Trophoblast cell (in vitro differentiated cells and primary cell): ENCODE results near the gene SELPLG.

ENCODE experiments used
- DNase-seq, 2 donors: peaks; one replicate each; pipeline ENCODE4 v3.0.0-alpha.2; 2016
- H2AFZ ChIP-seq: 2 replicates; pipeline ENCODE4 v1.6.1; 2013; ENCODE audit warnings: low read length, moderate library complexity, mild to moderate bottlenecking; ENCODE audit not compliant: insufficient read depth, poor library complexity
- H2AK5ac ChIP-seq: 2 replicates; pipeline ENCODE4 v1.6.1; 2013; ENCODE audit warnings: mild to moderate bottlenecking, low read length
- H2BK120ac ChIP-seq: 2 replicates; pipeline ENCODE4 v1.6.1; 2013; ENCODE audit warnings: low read length, mild to moderate bottlenecking, moderate library complexity; ENCODE audit not compliant: insufficient read depth, poor library complexity
- H2BK12ac ChIP-seq: 2 replicates; pipeline ENCODE4 v1.6.1; 2013; ENCODE audit warnings: mild to moderate bottlenecking, low read length, moderate library complexity
- H2BK5ac ChIP-seq: 2 replicates; pipeline ENCODE4 v1.6.1; 2013; ENCODE audit warnings: low read length, low read depth, moderate library complexity, mild to moderate bottlenecking; ENCODE audit not compliant: poor library complexity
- H3K14ac ChIP-seq: 2 replicates; pipeline ENCODE4 v1.6.1; 2013; ENCODE audit warnings: mild to moderate bottlenecking, low read length
- H3K18ac ChIP-seq: 2 replicates; pipeline ENCODE4 v1.6.1; 2013; ENCODE audit warnings: mild to moderate bottlenecking, low read length
- H3K23ac ChIP-seq: 2 replicates; pipeline ENCODE4 v1.6.1; 2013; ENCODE audit warnings: low read length
- H3K27ac ChIP-seq: 2 replicates; pipeline ENCODE4 v1.5.1; 2013; ENCODE audit warnings: low read depth, mild to moderate bottlenecking, inconsistent platforms, low read length, moderate library complexity
- H3K27me3 ChIP-seq: 2 replicates; pipeline ENCODE4 v1.6.1; 2013; ENCODE audit warnings: inconsistent platforms, mild to moderate bottlenecking, low read length, moderate library complexity; ENCODE audit not compliant: insufficient read depth
- H3K36me3 ChIP-seq, 2 experiments: 1 replicate in 1 of 2; 2 replicates in 1 of 2; pipeline ENCODE4 v1.6.1; 2013; ENCODE audit warnings: low read length in 2 of 2, mild to moderate bottlenecking in 2 of 2, moderate library complexity in 1 of 2; ENCODE audit not compliant: insufficient read depth in 2 of 2, control insufficient read depth in 1 of 2
- H3K4ac ChIP-seq: 2 replicates; pipeline ENCODE4 v1.6.1; 2013; ENCODE audit warnings: low read depth, mild to moderate bottlenecking, low read length, moderate library complexity
- H3K4me1 ChIP-seq, 2 experiments: 1 replicate in 1 of 2; 2 replicates in 1 of 2; pipeline ENCODE4 v1.6.1; 2013; ENCODE audit warnings: low read length in 2 of 2, mild to moderate bottlenecking in 2 of 2, moderate library complexity in 1 of 2; ENCODE audit not compliant: insufficient read depth in 2 of 2, control insufficient read depth in 1 of 2
- H3K4me2 ChIP-seq: 2 replicates; pipeline ENCODE4 v1.6.1; 2013; ENCODE audit warnings: inconsistent platforms, mild to moderate bottlenecking, low read length, moderate library complexity
- H3K4me3 ChIP-seq: 2 replicates; pipeline ENCODE4 v1.5.1; 2013; ENCODE audit warnings: mild to moderate bottlenecking, low read depth, low read length, inconsistent platforms
- H3K79me1 ChIP-seq: one replicate; pipeline ENCODE4 v1.6.1; 2013; ENCODE audit warnings: low read length
- H3K79me2 ChIP-seq: 2 replicates; pipeline ENCODE4 v1.6.1; 2013; ENCODE audit warnings: low read length, mild to moderate bottlenecking; ENCODE audit not compliant: control insufficient read depth, insufficient read depth, poor library complexity
- H3K9ac ChIP-seq: 2 replicates; pipeline ENCODE4 v1.6.1; 2013; ENCODE audit warnings: mild to moderate bottlenecking, low read length
- H3K9me3 ChIP-seq: 2 replicates; pipeline ENCODE4 v1.6.1; 2013; ENCODE audit warnings: low read depth, mild to moderate bottlenecking, control low read depth, inconsistent platforms, low read length; ENCODE audit not compliant: insufficient read depth
- H4K12ac ChIP-seq: 2 replicates; pipeline ENCODE4 v1.6.1; 2013; ENCODE audit warnings: low read depth, mild to moderate bottlenecking, low read length, moderate library complexity
- H4K8ac ChIP-seq: 2 replicates; pipeline ENCODE4 v1.6.1; 2013; ENCODE audit warnings: low read depth, mild to moderate bottlenecking, low read length, moderate library complexity
- H4K91ac ChIP-seq: one replicate; pipeline ENCODE4 v1.6.1; 2013; ENCODE audit warnings: low read depth, mild to moderate bottlenecking, low read length, moderate library complexity
- WGBS: extraction: QIAGEN DNeasy Blood & Tissue Kit; methylation state at CpG from one replicate; pipeline ENCODE4 v1.1.7; 2013; ENCODE audit warnings: missing lambda C conversion rate; ENCODE audit not compliant: insufficient read length, insufficient coverage; ENCODE audit errors: extremely low coverage; 5-methylcytosine and 5-hydroxymethylcytosine counted together

Gene SELPLG

DNA sequence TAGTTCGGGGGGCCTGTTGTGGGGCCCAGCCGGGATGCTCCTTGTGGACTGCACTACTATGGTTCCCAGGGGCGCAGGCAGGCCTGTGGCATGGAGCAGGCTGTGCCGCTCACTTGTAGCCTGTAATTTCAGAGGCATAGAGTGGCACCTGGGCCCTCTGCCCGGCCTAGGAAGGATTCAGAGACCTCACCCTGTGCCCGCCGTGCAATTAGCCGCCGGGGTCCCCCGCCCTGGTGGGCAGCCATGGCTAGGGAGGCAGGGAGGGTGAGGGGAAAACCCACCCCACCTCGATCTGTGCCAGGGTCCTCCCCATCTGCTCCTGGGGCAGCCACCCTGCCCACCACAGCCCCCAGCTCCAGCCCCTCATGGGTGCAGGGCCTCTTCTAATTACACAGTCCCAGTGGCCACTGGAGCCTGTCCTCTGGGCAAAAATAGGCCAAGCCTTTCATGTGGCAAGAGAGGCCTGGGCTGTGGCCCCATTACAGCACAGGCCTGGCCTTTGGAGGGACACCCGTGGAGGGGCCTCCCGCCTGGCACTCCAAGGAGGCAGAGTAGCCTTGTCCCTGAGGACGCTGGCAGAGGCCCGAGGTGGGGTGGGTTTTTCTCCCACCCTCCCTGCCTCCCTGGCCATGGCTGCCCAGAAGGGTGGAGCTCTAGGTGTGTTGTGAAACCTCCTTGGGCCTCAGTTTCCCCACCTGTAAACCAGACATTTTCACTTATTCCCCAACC is 30.6 kb downstream of the SELPLG start:
- peaks cover 3% of the 10 kb centered on the region for H3K9me3 ChIP-seq
- H3K4me2 ChIP-seq, result no peak overlapping the region
- peak overlapping the region; percentile 50 for H2BK12ac ChIP-seq
- DNase-seq, result no peak
- no peak overlapping the region for H2AFZ ChIP-seq
- H4K8ac ChIP-seq, result no peak overlapping the region
- peak overlapping the region; percentile 44 for H2BK120ac ChIP-seq
- peak overlapping the region; percentile 22 for H2AK5ac ChIP-seq
- H3K27me3 ChIP-seq, result no peaks in the 10 kb centered on the region
- H3K27ac ChIP-seq, result no peak overlapping the region
- no peak overlapping the region for H4K12ac ChIP-seq
- H2BK5ac ChIP-seq, result no peak overlapping the region
- no peak overlapping the region for H3K4ac ChIP-seq
- H4K91ac ChIP-seq, result peak overlapping the region; percentile 9
- no CpG with 5 or more reads among the region's 15 CpGs for WGBS
- H3K79me1 ChIP-seq, result peaks cover 6% of the 10 kb centered on the region
- H3K14ac ChIP-seq, result peak overlapping the region; percentile 26
- peaks cover 3 to 10% of the 10 kb centered on the region in 2 experiments for H3K4me1 ChIP-seq
- H3K79me2 ChIP-seq, result no peaks in the 10 kb centered on the region
- H3K4me3 ChIP-seq, result no peak overlapping the region
- H3K36me3 ChIP-seq, result no peaks in the 10 kb centered on the region
- H3K23ac ChIP-seq, result no peak overlapping the region
- no peak overlapping the region for H3K9ac ChIP-seq
- H3K18ac ChIP-seq, result no peak overlapping the region

DNA sequence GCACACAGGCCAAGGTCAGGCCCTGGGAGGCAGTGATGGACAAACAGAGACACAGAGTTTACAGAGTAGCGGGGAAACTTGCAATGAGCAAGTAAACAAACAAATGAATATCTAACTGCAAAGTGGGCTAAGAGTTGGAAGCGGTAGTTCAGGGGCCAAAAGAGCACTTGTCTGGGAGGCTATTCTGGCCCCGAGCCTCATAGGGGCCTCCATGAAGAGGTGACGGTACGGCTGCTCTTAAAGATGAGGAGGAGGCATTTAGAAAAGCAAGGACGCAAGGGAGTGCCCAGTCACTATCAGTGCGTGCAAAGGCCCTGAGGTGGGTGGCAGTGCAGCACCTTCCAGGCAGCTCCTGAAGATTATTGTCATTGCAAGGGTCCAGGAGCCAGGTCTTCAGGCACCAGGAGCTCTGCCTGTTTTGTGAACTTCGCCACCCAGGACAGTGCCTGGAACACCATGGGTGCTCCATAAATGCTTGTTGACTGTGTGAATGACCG is 31.4 kb downstream of the SELPLG start:
- Histone ChIP-seq H3K18ac (no peak overlapping the region), H3K4me2 (no peak overlapping the region), H3K9ac (no peak overlapping the region), H2AK5ac (no peak overlapping the region), H4K12ac (no peak overlapping the region), H3K27me3 (no peaks in the 10 kb centered on the region), H4K91ac (no peak overlapping the region), H2BK120ac (no peak overlapping the region), H3K4me1 (peaks cover 9 to 18% of the 10 kb centered on the region in 2 experiments), H3K4ac (no peak overlapping the region), H3K14ac (no peak overlapping the region), H2AFZ (no peak overlapping the region), H3K27ac (no peak overlapping the region), H2BK12ac (no peak overlapping the region), H4K8ac (no peak overlapping the region), H3K36me3 (no peaks in the 10 kb centered on the region), H3K4me3 (no peak overlapping the region), H3K9me3 (peaks cover 3% of the 10 kb centered on the region), H2BK5ac (no peak overlapping the region), H3K23ac (no peak overlapping the region), H3K79me2 (peaks cover 1% of the 10 kb centered on the region), H3K79me1 (peaks cover 13% of the 10 kb centered on the region)
- no peak for DNase-seq
- no CpG with 5 or more reads among the region's 9 CpGs for WGBS

DNA sequence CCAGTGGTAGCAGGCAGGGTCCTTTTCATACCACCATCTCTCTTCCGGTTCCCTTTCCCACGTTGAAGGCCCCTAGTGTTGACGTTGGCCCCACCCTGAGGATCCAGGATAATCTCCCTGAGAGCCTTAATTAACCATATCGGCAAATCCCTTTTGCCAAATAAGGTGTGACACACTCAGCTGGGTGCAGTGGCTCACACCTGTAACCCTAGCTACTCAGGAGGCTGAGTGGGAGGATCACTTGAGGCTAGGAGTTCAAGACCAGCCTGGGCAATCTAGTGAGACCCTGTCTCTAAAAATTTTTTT is 33.0 kb downstream of the SELPLG start:
- H4K8ac ChIP-seq, result no peak overlapping the region
- no peak overlapping the region for H3K27ac ChIP-seq
- H3K9ac ChIP-seq, result no peak overlapping the region
- WGBS, result no CpG with 5 or more reads among the region's 4 CpGs
- H3K23ac ChIP-seq, result no peak overlapping the region
- no peak overlapping the region for H3K18ac ChIP-seq
- H2BK5ac ChIP-seq, result no peak overlapping the region
- no peaks in the 10 kb centered on the region for H3K27me3 ChIP-seq
- peaks cover 16% of the 10 kb centered on the region for H3K79me1 ChIP-seq
- no peak for DNase-seq
- H2BK12ac ChIP-seq, result no peak overlapping the region
- no peak overlapping the region for H4K12ac ChIP-seq
- H3K14ac ChIP-seq, result no peak overlapping the region
- no peak overlapping the region for H3K4me3 ChIP-seq
- H2AK5ac ChIP-seq, result no peak overlapping the region
- peaks cover 15 to 26% of the 10 kb centered on the region in 2 experiments for H3K4me1 ChIP-seq
- H2BK120ac ChIP-seq, result no peak overlapping the region
- no peaks in the 10 kb centered on the region for H3K9me3 ChIP-seq
- H3K36me3 ChIP-seq, result no peaks in the 10 kb centered on the region
- H2AFZ ChIP-seq, result no peak overlapping the region
- peaks cover 2% of the 10 kb centered on the region for H3K79me2 ChIP-seq
- H4K91ac ChIP-seq, result peak overlapping the region; percentile 12
- no peak overlapping the region for H3K4ac ChIP-seq
- H3K4me2 ChIP-seq, result no peak overlapping the region

DNA sequence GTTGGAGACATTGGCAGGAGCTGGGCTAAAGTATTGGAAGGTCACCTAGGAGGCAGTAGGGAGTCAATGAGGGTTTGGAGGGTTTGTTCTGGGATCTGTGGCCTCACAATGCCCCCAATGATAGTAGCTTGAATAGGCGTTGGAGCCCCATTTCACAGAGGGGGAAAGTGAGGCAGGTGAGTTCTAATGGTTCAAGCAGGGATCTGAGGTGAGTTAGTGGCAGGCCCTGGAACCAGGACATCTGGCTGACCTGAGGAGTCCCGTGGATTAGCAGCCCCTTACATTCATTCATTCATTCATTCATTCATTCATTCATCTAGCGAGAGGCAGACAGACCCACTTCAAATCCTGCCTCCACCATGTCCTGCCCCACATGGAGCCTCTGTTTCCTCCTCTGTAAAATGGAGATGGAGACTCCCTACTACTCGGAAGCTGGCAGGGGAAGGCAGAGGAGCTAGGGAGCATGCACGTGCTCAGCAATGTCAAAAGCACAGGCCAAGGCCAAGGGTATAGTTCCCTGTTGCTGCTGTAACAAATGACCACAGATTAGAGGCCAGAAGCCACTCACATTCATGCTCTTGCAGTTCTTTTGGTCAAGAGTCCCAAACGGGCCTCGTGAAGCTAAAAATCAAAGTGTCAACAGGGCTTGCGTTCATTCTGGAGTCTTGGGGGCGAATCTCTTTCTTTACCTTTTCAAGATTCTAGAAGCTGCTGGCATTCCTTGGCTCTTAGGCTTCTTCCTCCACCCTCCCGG is 33.6 kb downstream of the SELPLG start:
- H2BK12ac ChIP-seq, result peak overlapping the region; percentile 1
- H3K18ac ChIP-seq, result no peak overlapping the region
- no peak overlapping the region for H3K4ac ChIP-seq
- H3K9ac ChIP-seq, result no peak overlapping the region
- H2BK5ac ChIP-seq, result no peak overlapping the region
- H4K91ac ChIP-seq, result peak overlapping the region; percentile 12
- no peaks in the 10 kb centered on the region for H3K27me3 ChIP-seq
- H3K79me1 ChIP-seq, result peaks cover 16% of the 10 kb centered on the region
- H3K9me3 ChIP-seq, result peaks cover 2% of the 10 kb centered on the region
- H3K27ac ChIP-seq, result no peak overlapping the region
- peaks cover 2% of the 10 kb centered on the region for H3K79me2 ChIP-seq
- H4K12ac ChIP-seq, result no peak overlapping the region
- no peak overlapping the region for H4K8ac ChIP-seq
- no peak overlapping the region for H2BK120ac ChIP-seq
- WGBS, result no CpG with 5 or more reads among the region's 10 CpGs
- no peak overlapping the region for H3K14ac ChIP-seq
- H3K4me1 ChIP-seq, result peaks cover 15 to 23% of the 10 kb centered on the region in 2 experiments
- H3K4me2 ChIP-seq, result no peak overlapping the region
- H2AFZ ChIP-seq, result no peak overlapping the region
- H2AK5ac ChIP-seq, result no peak overlapping the region
- H3K36me3 ChIP-seq, result no peaks in the 10 kb centered on the region
- DNase-seq, result no peak
- H3K4me3 ChIP-seq, result no peak overlapping the region
- no peak overlapping the region for H3K23ac ChIP-seq
